ENCODE results near the gene ANXA4.
A peak's percentile ranks its signal among the peaks of the same experiment; 100 is the strongest.
"Not testable (repeated sequence)": the region's sequence is repeated elsewhere in the genome, so short reads cannot be mapped to it uniquely, and the experiment has no call there.

The ANXA4 gene

GRCh38 chr2:69753659-69754363 is 11.9 kb downstream of the ANXA4 start:
- Histone ChIP-seq H3K27ac (no peak overlapping the region), H3K27me3 (replicated peaks) (no peaks in the 10 kb centered on the region), H3K36me3 (replicated peaks) (no peaks in the 10 kb centered on the region), H3K4me3 (ENCODE audit: low read depth, low read length) (no peak overlapping the region)
- no peak for DNase-seq
- in situ Hi-C loops (cut with HindIII; ENCODE audit: low pct_ligation_motif_present, low sequenced_read_pairs): no loop called here
- TF ChIP-seq CTCF (IDR thresholded peaks at IDR 0.05; ENCODE audit: low read depth, low read length, missing control alignments): no peak

- H3K27me3 ChIP-seq (replicated peaks): no peaks in the 10 kb centered on the region
- no peak overlapping the region for H3K27ac ChIP-seq
- in situ Hi-C loops (cut with HindIII; ENCODE audit: low pct_ligation_motif_present, low sequenced_read_pairs): no loop called here
- DNase-seq: no peak
- no peak for TF ChIP-seq CTCF (IDR thresholded peaks at IDR 0.05; ENCODE audit: low read depth, low read length, missing control alignments)
- no peak overlapping the region for H3K4me3 ChIP-seq (ENCODE audit: low read depth, low read length)
- H3K36me3 ChIP-seq (replicated peaks): no peaks in the 10 kb centered on the region
Observed at GRCh38 chr2:69754633-69755032, 12.7 kb downstream of the ANXA4 start.

GRCh38 chr2:69755862-69756467 is 14.0 kb downstream of the ANXA4 start:
- H3K27me3 ChIP-seq (replicated peaks): no peaks in the 10 kb centered on the region
- DNase-seq: no peak
- no peak for TF ChIP-seq CTCF (IDR thresholded peaks at IDR 0.05; ENCODE audit: low read depth, low read length, missing control alignments)
- H3K36me3 ChIP-seq (replicated peaks): no peaks in the 10 kb centered on the region
- in situ Hi-C loops (cut with HindIII; ENCODE audit: low pct_ligation_motif_present, low sequenced_read_pairs): no loop called here
- no peak overlapping the region for H3K4me3 ChIP-seq (ENCODE audit: low read depth, low read length)
- peak overlapping the region; percentile 4 for H3K27ac ChIP-seq

- Histone ChIP-seq H3K4me3 (ENCODE audit: low read depth, low read length) (no peak overlapping the region), H3K27me3 (replicated peaks) (no peaks in the 10 kb centered on the region), H3K36me3 (replicated peaks) (no peaks in the 10 kb centered on the region), H3K27ac (no peak overlapping the region)
- DNase-seq: no peak
- TF ChIP-seq CTCF (IDR thresholded peaks at IDR 0.05; ENCODE audit: low read depth, low read length, missing control alignments): no peak
- in situ Hi-C loops (cut with HindIII; ENCODE audit: low pct_ligation_motif_present, low sequenced_read_pairs): no loop called here
Observed at GRCh38 chr2:69762025-69762424, 20.1 kb downstream of the ANXA4 start.

GRCh38 chr2:69762513-69763494 is 20.9 kb downstream of the ANXA4 start:
- Histone ChIP-seq H3K36me3 (replicated peaks) (no peaks in the 10 kb centered on the region), H3K27ac (no peak overlapping the region), H3K4me3 (ENCODE audit: low read depth, low read length) (no peak overlapping the region), H3K27me3 (replicated peaks) (no peaks in the 10 kb centered on the region)
- DNase-seq: no peak
- in situ Hi-C loops (cut with HindIII; ENCODE audit: low pct_ligation_motif_present, low sequenced_read_pairs): no loop called here
- no peak for TF ChIP-seq CTCF (IDR thresholded peaks at IDR 0.05; ENCODE audit: low read depth, low read length, missing control alignments)

GRCh38 chr2:69763831-69764230 is 21.9 kb downstream of the ANXA4 start:
- H3K36me3 ChIP-seq (replicated peaks); H3K4me3 ChIP-seq (ENCODE audit: low read depth, low read length); DNase-seq; H3K27me3 ChIP-seq (replicated peaks); H3K27ac ChIP-seq; in situ Hi-C loops (cut with HindIII; ENCODE audit: low pct_ligation_motif_present, low sequenced_read_pairs): not testable (repeated sequence)

All from brain microvascular endothelial cell (primary cell).